Measurements from ENCODE around the gene PRTG.

DNA sequence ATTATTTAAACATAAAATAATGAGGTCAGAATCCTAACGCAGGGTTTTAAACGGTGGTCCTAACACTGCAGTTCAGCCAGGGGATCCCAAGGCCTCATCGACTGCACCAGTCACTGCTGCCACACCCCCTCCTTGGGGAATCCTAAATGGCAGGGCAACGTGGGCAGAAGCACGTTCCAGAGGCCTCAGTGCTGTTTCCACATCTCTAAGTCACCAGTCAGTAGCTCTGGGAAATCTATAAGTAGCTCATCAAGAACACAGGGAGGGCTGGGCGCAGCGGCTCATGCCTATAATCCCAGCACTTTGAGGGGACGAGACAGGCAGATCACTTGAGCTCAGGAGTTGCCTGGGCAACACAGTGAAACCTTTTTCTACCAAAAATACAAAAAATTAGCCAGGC is 47.5 kb downstream of the PRTG start:
- TF ChIP-seq CTCF (optimal IDR thresholded peaks at IDR 0.05 in 1 of 3, IDR thresholded peaks at IDR 0.05 in 1 of 3, conservative IDR thresholded peaks at IDR 0.05 in 1 of 3; ENCODE audit: extremely low read depth in 1 of 3, insufficient read depth in 2 of 3, low read length in 3 of 3) = no peak
- TF ChIP-seq EZH2 (IDR thresholded peaks at IDR 0.05; ENCODE audit: low read length) = no peak
